Mucosa of gallbladder (tissue), 1 donor: ENCODE results near the gene ITPRID1. TPM values are rescaled to one million over a fixed set of nuclear protein-coding genes. Genes with fewer than 3 reads are reported as not detected.
"Not testable (repeated sequence)": the region's sequence is repeated elsewhere in the genome, so short reads cannot be mapped to it uniquely, and the experiment has no call there.

Source experiments
- DNase-seq: peaks from one replicate; pipeline ENCODE4 v3.0.0-alpha.2; 2020; ENCODE audit warnings: low spot score
- total RNA-seq: library from RNA; stranded (reverse); gene quantifications from one replicate; pipeline ENCODE4 v1.2.1, GENCODE V29; 2021
- donor health status: DM: no; HTN: no; CAD: no.

The ITPRID1 gene
- 0.43 TPM for total RNA-seq

DNA sequence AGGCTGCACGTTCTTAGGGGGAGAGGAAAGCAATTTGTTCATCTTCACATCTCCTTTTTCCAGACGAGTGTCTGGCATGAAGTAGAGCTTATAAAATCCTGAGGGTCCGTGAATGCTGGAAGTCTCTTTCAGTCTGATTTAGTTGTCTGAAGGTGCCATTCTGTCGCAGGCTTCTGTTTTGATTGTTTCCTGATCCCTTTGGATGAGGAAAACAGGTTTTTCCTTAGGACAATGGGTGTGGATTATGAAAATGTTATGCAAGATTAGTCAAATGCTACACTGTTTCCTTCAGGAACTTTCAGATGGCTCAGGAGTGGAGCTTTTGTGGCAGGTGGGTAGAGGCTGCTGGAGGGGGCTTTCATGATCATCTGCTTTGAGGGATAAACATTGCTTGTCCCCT lies at the start of gene ITPRID1:
ITPRID1 (plus strand) TSS at position 301 of the 400 bp plus-strand sequence. CDS start 38,935 bp downstream, outside the sequence.
- DNase-seq = no peak

DNA sequence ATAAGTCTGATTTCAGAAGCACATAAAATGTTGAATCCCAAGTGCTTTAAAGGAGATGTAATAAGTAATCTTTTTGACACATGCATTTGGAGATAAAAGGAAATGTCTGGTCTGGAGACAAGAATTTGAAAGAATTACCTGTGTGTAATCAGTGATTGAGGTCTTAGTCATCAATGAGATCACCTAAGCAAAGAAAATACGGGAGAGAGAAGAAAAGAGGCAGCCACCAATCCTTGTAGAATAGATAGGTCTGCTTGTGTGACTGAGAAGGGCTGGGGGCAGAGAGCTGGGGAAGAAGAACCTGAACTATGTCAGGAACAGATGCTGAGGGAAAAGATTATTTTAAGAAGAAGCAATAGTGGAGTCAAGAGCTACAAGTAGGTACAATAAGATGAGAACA lies 49.3 kb upstream of the ITPRID1 start:
- no peak for DNase-seq

DNA sequence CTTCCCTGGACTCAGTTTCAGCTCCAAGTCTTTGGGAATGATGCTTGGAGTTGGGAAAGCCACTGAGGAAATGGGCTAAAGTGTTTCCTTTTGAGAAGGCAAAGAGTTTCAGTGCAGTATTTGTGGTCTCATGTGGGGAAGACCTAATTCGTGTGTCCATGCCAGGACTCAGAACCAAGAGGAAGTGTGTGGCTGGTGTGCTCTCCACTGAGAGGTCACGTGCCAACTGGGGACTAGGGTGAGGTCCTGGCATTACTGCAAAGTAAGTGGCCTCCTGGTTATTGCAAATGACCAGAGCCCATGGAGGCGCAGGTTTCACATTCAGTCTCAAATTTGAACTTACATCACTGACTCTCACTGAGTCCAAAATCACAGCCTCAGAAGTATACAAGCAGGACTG lies 48.6 kb upstream of the ITPRID1 start:
- DNase-seq = no peak

DNA sequence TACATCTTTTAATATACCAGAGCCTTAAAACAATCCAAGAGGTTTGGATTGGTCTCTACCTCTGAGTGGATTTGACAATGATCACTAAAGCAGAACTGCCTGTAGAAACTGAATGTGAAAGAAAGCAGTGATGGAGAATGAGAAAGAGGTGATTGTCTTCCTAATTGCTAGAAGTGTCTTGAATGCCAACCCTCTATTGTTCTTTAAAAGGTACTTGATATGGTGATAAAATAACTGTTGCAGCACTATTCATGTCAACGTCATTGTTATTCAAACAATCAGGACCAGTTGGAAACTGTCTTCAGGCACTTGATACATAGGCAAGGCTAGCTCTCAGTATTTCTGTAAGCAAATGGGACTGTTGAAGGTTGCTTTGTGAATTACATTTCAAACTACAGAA lies 47.9 kb upstream of the ITPRID1 start:
- DNase-seq = no peak

DNA sequence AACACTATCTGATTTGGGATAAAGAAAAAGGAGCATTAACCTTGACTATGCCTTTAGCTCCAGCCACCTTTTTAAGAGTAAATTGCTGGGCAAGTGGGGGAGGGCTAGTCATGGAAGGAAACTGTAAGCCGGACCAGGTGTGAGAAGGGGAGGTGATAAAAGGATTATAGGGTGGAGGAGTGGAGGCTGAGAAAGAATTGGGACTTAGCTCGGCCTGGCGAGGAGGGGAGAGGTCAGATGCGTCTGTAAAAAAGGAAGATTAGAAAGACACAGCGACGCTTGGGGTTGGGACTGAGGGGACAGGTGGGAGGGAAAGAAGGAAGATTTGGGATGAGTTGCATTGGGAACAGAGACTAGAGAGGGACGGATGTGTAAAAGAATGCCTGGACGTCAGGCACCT lies 43.0 kb upstream of the ITPRID1 start:
- DNase-seq = not testable (repeated sequence)

DNA sequence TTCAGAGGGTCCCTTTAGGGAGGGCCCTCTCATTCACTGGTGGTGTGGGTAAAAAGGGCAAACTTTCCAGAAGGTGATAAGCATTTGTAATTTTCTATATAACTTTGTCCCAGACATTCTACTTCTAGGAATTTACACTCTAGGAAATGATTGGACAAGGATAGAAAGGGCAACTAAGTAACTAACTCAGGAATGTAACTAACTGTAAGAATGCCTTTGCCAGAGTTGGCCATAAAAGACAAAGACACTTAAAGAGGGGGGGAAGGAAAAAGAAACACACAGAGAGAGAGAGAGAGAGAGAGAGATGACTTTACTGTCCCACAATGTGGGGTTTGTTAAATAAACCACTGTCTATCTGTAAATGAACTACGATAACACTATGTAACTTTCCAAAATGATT lies 38.5 kb upstream of the ITPRID1 start:
- no peak for DNase-seq

DNA sequence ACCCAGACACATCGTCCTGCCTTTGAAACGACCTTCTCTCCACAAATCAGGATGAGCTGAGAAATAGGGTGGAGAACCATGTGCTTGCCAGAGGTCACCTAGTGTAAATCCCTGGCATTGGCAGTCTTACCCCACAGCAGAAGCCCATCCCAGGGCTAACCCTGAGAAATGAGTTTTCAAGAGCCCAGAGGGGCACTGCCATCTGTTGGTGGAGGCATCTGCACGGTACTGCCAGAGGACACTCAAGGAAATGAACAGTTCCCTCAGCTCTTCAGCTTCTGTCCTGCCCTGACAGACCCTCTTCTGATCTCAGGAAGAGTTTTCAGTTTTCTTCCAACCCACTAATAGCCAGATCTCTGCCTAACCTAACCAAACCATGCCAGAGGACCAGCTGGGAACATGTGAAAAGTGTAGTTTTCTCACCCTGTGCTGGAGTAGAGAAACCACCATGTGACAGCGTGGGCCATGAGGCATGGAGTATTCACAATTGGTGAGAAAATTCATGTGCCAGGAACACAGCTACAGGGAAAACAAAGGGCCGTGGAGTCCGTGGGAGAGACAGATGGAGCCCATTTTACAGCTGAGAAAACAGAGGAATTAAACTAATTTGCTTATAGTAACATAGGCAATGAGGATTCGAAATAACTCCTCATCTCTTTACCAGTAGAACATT lies 37.7 kb upstream of the ITPRID1 start:
- no peak for DNase-seq

DNA sequence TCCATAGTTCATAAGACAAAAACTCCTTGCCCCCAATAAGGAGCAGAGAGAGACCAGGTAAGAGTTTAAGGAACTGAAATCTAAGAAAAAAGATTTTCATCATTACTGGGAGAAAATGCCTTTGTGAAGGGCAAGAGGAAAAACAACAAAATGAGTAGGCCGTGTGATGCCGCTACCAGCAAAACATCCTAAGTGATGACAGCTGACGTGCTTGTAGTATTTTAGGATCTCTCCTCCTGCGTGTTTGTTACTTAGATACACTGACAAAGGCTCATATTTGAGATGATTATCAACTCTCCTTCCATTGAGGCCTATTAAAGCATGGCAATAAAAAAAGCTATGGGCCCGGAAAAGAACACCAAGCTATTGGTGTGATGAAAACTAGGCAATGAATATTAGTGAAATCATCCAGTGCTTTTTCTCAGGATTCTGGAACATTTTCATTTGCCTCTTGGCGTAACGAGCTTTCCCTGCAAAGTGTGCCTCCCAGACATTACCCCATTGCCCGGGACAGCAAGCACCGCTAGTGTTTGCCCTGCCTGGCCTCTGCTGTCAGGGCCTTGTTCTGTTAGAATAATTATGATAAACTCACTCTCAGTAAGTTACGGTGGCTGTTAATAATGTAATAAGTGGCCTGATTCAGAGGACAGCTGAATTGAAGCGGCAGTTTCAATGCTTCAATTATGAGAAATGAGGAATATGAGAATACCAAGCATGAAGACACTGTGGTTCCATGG lies 36.8 kb upstream of the ITPRID1 start:
- no peak for DNase-seq

DNA sequence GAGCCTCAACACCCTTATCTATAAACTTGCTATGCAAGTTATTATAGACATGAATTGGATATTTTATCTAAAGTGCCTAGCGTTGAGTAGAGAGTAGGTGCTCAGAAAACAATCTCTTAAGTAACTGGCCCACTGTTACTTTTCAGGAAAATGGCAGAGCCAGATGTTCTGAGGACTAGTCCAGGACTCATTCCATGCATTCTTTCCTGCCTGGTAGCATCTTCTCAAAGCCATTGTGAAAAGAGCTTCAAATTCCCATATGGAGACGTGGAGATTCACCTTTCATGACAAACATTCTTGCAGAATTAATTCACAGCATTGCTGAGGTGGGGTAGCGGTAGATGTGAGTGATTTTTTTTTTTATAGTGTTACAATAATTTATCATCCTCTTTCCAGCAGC lies 35.9 kb upstream of the ITPRID1 start:
- DNase-seq = no peak

DNA sequence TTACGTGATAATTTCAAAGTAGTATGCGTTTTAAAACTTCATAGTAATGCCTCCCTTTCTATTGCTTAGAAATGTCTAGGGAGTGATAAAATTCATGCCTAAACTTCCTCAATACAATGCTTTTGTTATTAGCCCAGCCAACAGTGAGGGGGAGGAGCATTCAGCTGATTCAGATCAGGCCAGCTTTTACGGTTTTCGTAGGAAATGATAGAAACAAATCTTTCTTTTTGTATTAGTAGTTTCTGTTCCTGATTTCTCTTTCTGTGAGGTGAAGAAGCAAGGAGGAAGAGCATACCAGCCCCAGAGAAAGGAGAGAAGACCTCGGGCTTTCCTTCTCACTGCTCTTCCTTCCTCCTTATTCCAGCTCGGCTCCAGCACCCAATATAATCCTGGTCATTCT lies 35.2 kb upstream of the ITPRID1 start:
- no peak for DNase-seq

DNA sequence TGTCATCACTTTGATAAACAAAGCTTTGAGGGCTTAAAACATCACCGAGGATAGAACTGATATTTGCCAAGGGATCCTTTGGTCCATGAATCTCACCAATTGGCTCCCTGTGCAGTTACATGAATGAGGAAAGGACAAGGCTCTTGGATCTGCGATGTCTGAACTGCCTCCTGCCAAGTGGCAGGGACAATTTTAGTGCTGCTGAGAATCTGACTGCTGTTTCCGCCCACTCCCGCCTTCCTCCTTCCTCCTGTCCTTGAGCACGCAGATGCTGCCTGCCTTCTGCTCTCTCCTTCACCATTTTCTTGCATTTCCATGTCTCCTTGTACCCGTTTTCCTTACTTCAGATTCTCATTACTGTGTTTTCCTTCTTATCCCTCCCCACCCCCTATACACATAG lies 26.8 kb upstream of the ITPRID1 start:
- no peak for DNase-seq

DNA sequence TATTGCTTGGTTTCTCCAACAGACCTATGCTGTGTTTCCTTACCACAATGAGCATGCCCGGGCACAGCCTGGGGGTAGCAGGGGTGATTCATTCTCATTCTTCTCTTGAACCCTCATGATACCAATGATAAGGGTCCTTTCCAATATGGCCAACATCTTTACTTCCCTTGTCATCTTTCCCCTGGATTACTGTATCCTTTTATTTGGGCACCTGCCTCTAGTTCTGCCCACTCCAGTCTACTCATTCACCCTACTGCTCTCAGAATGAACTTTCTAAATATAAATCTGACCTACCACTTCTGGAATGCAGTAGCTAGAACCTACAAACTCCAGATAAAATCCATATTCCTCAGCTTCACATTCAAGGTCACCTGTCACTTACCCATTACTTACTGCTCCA lies 26.4 kb upstream of the ITPRID1 start:
- DNase-seq = no peak

DNA sequence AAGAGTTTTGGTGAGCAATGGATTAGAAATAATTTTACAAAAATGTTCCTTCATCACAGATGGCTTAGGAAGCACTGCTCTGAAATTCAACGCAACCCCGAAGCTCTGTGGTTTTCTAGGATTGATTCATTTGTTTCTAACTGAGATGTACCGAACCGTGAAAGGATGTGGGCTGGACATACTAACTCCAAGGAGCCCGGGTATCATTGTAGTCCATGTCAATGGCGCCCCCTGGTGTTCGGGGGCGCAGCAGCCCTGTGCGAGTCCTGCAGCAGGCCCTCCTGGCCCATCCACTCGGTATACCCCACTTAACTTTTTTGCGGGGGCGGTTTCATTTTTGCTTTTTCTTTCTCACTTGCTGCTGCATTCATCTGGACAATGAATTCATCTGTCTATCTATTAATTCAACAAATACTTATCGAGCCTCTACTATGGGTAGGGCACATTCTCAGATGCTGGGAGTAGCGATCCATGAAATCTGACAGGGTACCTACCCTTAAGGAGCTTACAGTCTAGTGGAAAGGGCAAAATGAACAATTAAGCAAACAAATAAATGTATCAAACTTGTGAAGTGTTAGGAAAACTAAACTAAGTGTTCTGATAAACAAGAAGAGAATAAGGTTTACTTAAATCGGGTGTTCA lies 25.2 kb upstream of the ITPRID1 start:
- peak; percentile 49 for DNase-seq

DNA sequence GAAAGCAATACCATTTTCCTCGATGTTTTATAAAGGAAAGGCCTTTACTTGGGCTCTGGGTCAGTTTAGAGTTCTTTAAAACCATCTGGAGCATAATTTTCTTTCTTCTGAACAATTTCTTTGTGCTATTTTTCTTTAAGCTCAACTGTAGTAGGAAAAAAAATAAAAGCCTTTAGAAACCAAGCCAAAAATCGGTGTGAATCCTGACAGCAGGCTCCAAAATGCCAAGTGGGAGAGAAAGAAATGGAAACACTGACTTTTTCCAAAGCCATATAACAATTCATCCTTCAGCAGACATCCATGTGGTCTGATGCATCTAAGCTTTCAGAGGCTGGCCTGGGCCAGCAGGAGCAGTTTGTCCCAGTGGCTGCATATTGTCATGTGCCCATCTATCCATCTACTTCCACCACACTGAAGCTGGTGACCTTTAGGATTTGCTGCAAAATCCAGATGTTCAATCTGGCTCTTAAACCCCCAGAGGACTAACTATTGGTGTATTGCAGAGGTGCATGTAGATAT lies 23.0 kb upstream of the ITPRID1 start:
- no peak for DNase-seq

DNA sequence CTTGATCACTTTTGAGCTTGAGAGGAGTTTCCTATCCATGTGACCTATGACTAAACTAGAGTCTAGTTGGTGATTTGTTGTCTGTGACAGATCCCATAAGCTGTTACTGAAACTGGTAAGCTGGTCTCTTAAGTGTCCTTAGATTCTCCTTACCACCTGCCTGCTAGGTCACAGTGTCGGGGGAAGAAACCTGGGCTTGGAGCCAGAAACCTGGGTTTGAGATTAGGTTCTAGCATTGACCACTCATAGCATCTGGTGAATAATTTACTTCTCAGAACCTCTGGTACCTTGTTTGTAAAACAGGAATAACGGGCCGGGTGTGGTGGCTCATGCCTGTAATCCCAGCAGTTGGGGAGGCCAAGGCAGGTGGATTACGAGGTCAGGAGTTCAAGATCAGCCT lies 21.8 kb upstream of the ITPRID1 start:
- no peak for DNase-seq

DNA sequence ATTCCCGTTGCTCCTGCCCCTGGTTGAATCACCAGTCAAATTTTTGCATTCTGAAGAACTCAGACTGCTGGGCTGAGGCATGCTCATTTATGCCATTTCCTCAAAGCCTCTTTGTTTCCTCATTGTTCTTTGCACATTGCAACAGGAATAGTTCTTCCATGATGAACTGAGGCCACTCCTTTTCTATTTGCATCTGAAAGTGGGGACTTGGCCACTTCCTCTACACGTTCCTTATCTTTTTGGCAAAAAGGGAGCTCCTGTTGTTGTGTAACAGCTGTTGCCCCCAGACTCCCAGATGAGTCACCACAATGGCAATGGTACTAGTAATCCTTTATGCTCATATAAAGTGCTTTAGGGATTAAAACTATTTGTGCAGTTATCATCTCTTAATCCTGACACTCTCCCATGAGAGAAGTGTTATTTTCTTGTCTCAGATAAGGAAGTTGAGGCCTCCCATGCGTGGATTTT lies 20.1 kb upstream of the ITPRID1 start:
- no peak for DNase-seq

DNA sequence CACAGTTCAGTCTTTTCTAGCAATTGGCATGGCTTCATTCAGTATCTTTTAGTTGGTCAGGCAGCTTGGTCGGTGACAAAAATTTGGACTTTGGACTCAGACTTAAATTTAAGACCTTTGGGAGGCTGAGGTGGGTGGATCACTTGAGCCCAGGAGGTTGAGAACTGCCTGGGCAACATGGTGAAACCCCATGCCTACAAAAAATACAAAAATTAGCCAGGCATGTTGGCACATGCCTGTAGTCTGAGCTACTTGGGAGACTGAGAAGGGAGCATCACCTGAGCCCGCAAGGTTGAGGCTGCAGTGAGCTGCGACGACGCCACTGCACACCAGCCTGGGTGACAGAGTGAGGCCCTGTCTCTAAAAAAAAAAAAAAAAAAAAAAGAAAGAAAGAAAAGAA lies 19.5 kb upstream of the ITPRID1 start:
- DNase-seq = no peak

DNA sequence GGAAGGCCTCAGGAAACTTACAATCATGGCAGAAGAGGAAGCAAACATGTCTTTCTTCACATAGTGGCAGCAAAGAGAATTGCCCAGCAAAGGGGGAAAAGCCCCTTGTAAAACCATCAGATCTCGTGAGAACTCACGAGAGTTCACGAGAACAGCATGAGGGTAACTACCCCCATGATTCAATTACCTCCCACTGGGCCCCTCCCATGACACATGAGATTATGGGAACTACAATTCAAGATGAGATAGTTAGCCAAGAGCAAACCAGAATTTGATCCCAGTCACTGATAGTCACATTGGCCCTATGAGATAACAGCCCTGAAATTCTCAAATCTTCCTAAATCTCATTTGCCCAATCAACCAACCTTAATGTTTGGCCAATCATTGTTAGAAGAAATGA lies 18.2 kb upstream of the ITPRID1 start:
- no peak for DNase-seq

DNA sequence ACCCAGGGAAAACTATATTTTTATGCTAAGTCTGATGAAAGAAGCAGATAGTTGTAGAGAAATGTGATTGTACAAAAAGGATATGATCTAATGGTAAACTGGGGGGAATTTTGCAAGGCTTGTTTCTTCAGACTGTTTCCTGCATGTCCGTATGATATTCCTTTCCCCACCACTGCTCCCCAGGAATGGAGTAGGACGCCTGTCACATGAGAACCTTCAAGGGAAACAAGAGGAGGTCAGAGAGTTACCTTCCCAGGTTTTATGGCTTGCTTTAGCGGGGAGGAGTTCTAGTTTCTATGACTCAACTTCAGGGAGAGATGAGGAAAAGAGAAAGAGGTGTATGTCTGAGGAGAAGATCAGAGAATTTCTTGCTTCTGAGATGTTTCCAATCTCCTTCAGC lies 16.4 kb upstream of the ITPRID1 start:
- no peak for DNase-seq

DNA sequence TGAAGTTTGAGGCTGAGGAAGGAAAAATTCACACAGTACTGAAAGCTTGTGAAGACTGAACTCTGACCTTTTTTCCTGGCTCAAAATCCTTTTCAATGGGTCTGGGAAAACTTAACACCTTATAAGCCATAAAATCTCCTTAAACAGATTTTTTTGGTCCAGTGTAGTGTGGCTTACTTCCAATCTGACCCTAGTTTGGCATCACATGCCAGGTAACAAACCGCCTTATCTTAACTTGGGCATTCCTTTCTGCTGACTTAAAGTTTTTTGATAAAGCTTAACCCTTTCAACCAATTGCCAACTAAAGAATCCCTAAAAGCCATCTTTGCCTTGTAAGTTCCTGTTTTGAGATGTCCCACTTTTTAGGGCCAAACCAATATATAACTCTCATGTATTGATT lies 13.2 kb upstream of the ITPRID1 start:
- DNase-seq = no peak

DNA sequence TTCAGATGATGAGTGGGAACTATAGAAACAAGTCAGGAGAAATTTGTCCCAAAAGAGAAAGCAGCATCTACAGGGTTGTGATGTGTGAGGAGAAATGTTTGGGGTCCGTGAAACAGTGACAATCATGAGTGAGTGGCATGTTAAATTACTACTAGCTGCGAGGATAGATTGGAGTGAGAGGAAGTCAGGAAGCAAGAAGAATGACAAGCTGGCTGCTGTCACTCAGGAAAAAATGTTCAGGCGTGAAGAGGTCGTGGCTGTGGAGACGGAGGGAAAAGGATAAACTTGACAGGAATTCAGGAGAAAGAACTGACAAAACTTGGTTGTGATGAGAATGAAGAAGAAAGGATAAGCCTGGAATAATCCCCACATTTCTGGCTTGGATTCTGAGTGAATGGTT lies 5.1 kb upstream of the ITPRID1 start:
- no peak for DNase-seq

DNA sequence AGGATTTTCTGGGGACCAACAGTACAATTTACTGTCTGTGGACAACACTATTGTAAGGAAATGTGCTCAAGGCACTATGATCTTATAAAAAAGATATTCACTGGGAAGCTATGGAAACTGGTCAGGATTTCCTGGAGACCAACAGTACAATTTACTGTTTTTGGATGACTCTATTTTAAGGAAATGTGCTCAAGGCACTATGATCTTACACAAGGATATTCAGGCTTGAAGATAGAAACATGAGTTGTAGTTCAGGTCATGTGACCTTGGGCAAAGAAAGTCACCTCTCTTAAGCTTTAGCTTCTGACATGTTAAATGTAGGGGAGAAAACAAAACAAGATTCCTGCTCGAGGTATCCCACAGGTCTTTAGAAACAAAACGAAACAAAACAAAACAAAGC lies 1.7 kb upstream of the ITPRID1 start:
- no peak for DNase-seq
